Ishikawa (cell line): ENCODE measurements around the gene PGAM5.

Source experiments
- CEBPB ChIP-seq: IDR thresholded peaks from 2 replicates; pipeline ENCODE4 v1.6.1; 2012
- CREB1 ChIP-seq: IDR thresholded peaks from 2 replicates; pipeline ENCODE4 v1.6.1; 2012; ENCODE audit warnings: low read depth
- EGR1 ChIP-seq: IDR thresholded peaks from 2 replicates; pipeline ENCODE4 v1.6.1; 2012
- EP300 ChIP-seq: IDR thresholded peaks from 2 replicates; pipeline ENCODE4 v1.6.1; 2012; ENCODE audit warnings: borderline replicate concordance
- FOXM1 ChIP-seq: IDR thresholded peaks from 2 replicates; pipeline ENCODE4 v1.6.1; 2012; ENCODE audit warnings: low read depth, borderline replicate concordance
- NFIC ChIP-seq: IDR thresholded peaks from 2 replicates; pipeline ENCODE4 v1.6.1; 2012
- RAD21 ChIP-seq: IDR thresholded peaks from 2 replicates; pipeline ENCODE4 v1.6.1; 2012; ENCODE audit warnings: low read depth
- TAF1 ChIP-seq: IDR thresholded peaks from 2 replicates; pipeline ENCODE4 v1.6.1; 2012; ENCODE audit warnings: low read depth, mild to moderate bottlenecking
- TCF12 ChIP-seq: IDR thresholded peaks from 2 replicates; pipeline ENCODE4 v1.6.1; 2012; ENCODE audit warnings: low read depth
- TEAD4 ChIP-seq: IDR thresholded peaks from 2 replicates; pipeline ENCODE4 v1.6.1; 2012
- YY1 ChIP-seq: IDR thresholded peaks from 2 replicates; pipeline ENCODE4 v1.6.1; 2012; ENCODE audit warnings: low read depth
- ZBTB7A ChIP-seq: IDR thresholded peaks from 2 replicates; pipeline ENCODE4 v1.6.1; 2012; ENCODE audit warnings: low read depth
- TF ChIP-seq, protein P1 (sequence below): IDR thresholded peaks from 2 replicates; pipeline ENCODE4 v1.6.1; 2012
- TF ChIP-seq, protein P2 (sequence below): IDR thresholded peaks from 2 replicates; pipeline ENCODE4 v1.6.1; 2012; ENCODE audit warnings: low read depth, mild to moderate bottlenecking
- TF ChIP-seq, protein P3 (sequence below): IDR thresholded peaks from 2 replicates; pipeline ENCODE4 v1.6.1; 2012

Gene PGAM5

DNA sequence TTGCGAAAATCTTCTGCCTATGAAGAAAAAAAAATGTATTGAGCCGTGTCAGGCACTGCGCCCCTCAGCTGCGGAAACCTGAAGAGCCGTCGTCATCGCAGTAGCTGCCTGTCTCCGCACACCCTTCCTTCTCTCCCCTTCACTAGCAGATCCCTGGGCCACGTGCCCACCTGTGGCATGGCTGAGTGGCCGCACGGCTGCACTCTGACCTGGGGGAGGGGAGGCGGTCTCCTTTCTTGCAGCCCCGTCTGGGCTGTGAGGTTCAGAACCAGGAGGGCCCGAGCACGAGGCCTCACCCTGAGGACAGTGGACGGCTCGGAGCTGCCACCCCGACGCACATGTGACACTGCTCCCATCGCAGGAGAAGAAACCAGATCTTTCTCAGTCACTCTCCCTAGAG is 24.9 kb downstream of the PGAM5 start:
- TF ChIP-seq TEAD4 (no peak), FOXM1 (no peak), EP300 (no peak), CEBPB (no peak), CREB1 (no peak), TAF1 (no peak), YY1 (no peak), TCF12 (no peak), RAD21 (no peak), NFIC (no peak), ZBTB7A (no peak), EGR1 (no peak)
- TF ChIP-seq, protein P1, sequence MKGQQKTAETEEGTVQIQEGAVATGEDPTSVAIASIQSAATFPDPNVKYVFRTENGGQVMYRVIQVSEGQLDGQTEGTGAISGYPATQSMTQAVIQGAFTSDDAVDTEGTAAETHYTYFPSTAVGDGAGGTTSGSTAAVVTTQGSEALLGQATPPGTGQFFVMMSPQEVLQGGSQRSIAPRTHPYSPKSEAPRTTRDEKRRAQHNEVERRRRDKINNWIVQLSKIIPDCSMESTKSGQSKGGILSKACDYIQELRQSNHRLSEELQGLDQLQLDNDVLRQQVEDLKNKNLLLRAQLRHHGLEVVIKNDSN: no peak
- TF ChIP-seq, protein P2, sequence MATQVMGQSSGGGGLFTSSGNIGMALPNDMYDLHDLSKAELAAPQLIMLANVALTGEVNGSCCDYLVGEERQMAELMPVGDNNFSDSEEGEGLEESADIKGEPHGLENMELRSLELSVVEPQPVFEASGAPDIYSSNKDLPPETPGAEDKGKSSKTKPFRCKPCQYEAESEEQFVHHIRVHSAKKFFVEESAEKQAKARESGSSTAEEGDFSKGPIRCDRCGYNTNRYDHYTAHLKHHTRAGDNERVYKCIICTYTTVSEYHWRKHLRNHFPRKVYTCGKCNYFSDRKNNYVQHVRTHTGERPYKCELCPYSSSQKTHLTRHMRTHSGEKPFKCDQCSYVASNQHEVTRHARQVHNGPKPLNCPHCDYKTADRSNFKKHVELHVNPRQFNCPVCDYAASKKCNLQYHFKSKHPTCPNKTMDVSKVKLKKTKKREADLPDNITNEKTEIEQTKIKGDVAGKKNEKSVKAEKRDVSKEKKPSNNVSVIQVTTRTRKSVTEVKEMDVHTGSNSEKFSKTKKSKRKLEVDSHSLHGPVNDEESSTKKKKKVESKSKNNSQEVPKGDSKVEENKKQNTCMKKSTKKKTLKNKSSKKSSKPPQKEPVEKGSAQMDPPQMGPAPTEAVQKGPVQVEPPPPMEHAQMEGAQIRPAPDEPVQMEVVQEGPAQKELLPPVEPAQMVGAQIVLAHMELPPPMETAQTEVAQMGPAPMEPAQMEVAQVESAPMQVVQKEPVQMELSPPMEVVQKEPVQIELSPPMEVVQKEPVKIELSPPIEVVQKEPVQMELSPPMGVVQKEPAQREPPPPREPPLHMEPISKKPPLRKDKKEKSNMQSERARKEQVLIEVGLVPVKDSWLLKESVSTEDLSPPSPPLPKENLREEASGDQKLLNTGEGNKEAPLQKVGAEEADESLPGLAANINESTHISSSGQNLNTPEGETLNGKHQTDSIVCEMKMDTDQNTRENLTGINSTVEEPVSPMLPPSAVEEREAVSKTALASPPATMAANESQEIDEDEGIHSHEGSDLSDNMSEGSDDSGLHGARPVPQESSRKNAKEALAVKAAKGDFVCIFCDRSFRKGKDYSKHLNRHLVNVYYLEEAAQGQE: no peak
- TF ChIP-seq, protein P3, sequence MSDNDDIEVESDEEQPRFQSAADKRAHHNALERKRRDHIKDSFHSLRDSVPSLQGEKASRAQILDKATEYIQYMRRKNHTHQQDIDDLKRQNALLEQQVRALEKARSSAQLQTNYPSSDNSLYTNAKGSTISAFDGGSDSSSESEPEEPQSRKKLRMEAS: no peak

DNA sequence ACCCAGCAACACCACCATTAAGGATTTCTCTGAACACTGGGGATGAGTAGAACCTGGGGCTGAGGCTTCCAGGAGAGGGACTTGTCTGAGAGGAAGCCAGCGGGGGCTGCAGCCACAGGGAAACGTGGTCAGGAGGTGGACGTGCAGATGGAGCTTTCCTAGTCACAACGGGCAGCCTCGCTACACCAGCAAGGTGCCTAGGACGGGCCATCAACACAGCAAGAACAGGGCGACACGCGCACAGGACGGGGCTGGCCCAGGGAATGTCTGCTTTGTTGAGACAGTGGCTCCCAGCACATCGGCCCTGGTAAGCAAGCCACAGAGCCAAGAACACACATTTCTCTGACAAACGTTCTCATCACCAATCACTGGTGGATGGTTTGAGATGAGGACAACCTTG is 25.7 kb downstream of the PGAM5 start:
- TF ChIP-seq ZBTB7A: no peak
- no peak for TF ChIP-seq TEAD4
- no peak for TF ChIP-seq TAF1
- no peak for TF ChIP-seq RAD21
- no peak for TF ChIP-seq EGR1
- TF ChIP-seq CREB1: no peak
- TF ChIP-seq, protein P2: no peak
- TF ChIP-seq, protein P1: no peak
- TF ChIP-seq, protein P3: no peak
- no peak for TF ChIP-seq YY1
- no peak for TF ChIP-seq CEBPB
- TF ChIP-seq EP300: no peak
- no peak for TF ChIP-seq TCF12
- TF ChIP-seq FOXM1: no peak
- no peak for TF ChIP-seq NFIC

DNA sequence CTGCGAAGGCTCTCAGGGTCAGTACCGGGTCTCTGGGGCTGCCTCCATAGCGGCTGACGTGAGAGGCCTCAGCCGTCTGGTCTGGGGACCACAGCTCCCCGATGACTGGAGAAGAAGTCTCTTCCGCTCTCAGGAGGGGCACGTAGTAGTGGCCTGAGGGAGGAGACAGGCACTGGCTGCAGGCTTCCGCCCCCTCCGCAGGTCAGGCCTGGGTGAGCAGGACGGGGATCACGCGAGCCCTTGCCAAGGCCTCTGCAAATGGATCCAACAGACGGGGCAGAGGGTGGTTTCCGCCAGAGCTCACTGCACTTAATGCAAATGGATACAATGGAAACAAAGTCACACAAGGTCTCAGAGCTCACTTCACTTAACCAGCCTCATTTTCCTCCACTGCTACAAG is 26.3 kb downstream of the PGAM5 start:
- TF ChIP-seq TEAD4: no peak

DNA sequence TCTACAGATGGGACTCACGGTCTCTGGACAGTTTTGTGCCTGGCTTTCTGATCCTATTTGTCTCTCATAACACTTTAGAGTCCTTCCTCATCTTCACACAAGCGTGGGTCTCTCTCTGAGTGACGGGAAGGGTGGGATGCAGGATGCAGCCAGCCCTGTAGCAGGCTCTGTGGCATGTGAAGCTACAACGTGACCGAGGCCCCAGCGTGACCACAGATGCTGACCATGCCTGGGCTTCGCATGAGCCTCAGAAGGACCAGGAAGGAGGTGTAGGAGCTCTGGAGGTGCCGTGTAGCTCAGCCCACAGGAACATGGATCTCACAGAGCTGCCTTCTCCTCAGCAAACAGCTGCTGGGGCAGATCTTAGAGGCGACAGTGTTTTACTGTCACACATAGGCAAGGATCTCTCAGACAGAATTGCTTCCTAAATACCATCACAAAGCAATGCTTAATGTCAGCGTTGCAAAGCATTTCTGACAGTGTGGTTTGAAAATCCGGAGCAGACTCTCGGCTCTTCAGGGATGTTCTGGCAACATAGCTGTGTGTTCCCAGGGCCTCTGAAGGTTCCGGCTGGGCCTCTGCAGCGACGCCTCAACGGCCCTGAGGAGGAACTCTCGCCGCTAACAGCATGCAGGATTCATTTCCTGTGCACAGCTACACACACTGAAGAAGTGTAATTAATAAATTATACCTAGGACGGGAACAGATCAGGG is 29.1 kb downstream of the PGAM5 start:
- TF ChIP-seq YY1 (no peak), ZBTB7A (no peak)
- TF ChIP-seq, protein P2: no peak

DNA sequence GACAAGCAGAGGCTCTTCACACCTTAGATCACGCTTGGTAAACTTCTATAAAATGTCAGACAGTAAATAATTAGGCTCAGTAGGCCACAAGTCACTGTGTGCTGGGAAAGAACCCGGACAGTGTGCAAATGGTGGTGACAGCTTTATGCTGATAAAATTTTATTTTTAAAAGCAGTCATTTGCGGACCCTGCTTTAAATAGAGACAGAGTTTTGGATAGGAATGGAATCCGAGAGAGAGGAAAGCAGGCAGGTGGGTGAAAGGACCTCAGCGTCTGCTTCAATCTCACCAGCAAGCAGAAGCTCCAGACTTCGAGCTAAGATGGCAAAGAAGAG is 29.6 kb downstream of the PGAM5 start:
- TF ChIP-seq TAF1: no peak
- TF ChIP-seq, protein P2: no peak
- TF ChIP-seq NFIC: no peak
- no peak for TF ChIP-seq ZBTB7A
- TF ChIP-seq, protein P3: no peak
- no peak for TF ChIP-seq TEAD4
- no peak for TF ChIP-seq YY1
- TF ChIP-seq FOXM1: no peak
- TF ChIP-seq EP300: no peak
- TF ChIP-seq RAD21: no peak
- no peak for TF ChIP-seq CEBPB
- no peak for TF ChIP-seq EGR1
- TF ChIP-seq, protein P1: no peak
- no peak for TF ChIP-seq CREB1
- TF ChIP-seq TCF12: no peak
